ENCODE results near the gene CD14.

DNA sequence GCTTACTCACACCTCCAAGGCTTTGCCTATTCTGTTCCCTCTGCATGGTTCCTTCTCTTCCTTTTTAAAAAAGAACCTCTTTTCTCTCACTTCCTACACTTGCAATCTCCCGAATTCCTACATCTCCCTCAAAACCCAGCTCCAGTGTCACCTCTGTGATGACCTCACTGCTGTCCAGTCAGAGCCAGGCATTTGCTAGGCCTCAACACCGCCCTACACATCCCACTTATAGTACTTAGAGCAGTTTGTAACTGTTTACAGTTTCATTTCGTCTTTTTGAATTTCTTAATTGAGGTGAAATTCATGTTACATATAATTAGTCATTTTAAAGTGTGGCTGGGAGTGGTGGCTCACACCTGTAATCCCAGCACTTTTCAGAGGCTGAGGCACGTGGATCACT lies 30.8 kb downstream of the CD14 start:
- TF ChIP-seq, protein P1, sequence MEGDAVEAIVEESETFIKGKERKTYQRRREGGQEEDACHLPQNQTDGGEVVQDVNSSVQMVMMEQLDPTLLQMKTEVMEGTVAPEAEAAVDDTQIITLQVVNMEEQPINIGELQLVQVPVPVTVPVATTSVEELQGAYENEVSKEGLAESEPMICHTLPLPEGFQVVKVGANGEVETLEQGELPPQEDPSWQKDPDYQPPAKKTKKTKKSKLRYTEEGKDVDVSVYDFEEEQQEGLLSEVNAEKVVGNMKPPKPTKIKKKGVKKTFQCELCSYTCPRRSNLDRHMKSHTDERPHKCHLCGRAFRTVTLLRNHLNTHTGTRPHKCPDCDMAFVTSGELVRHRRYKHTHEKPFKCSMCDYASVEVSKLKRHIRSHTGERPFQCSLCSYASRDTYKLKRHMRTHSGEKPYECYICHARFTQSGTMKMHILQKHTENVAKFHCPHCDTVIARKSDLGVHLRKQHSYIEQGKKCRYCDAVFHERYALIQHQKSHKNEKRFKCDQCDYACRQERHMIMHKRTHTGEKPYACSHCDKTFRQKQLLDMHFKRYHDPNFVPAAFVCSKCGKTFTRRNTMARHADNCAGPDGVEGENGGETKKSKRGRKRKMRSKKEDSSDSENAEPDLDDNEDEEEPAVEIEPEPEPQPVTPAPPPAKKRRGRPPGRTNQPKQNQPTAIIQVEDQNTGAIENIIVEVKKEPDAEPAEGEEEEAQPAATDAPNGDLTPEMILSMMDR (IDR thresholded peaks at IDR 0.05), result no peak
- TF ChIP-seq CBX8 (IDR thresholded peaks at IDR 0.05) (no peak), KDM5A (IDR thresholded peaks at IDR 0.05) (no peak), HOXA7 (CRISPR knock-in tag; IDR thresholded peaks at IDR 0.05) (no peak), BHLHE40 (IDR thresholded peaks at IDR 0.05; ENCODE audit: low read depth, low read length) (no peak), RFX5 (IDR thresholded peaks at IDR 0.05) (no peak), CEBPB (IDR thresholded peaks at IDR 0.05) (no peak), POLR2A (IDR thresholded peaks at IDR 0.05; ENCODE audit: low read length) (no peak), EP300 (IDR thresholded peaks at IDR 0.05) (no peak), KDM1A (IDR thresholded peaks at IDR 0.05; ENCODE audit: low read depth) (no peak)
